TTC549 (cell line): ENCODE data around the gene C1QTNF1.

ENCODE experiments used
- FAIRE-seq: peaks from 2 replicates; lab custom pipeline; 2012; peaks lifted over from hg19 to GRCh38; lab: Jason Lieb, UNC

The C1QTNF1 gene

GRCh38 chr17:79081571-79082276, 57.8 kb downstream of the C1QTNF1 start:
- no peak for FAIRE-seq

- FAIRE-seq: no peak
Measured at GRCh38 chr17:79082311-79083190, 58.6 kb downstream of the C1QTNF1 start.

GRCh38 chr17:79083191-79083971, 59.4 kb downstream of the C1QTNF1 start:
- FAIRE-seq: no peak

GRCh38 chr17:79084291-79085153, 60.6 kb downstream of the C1QTNF1 start:
- FAIRE-seq: no peak

DNA sequence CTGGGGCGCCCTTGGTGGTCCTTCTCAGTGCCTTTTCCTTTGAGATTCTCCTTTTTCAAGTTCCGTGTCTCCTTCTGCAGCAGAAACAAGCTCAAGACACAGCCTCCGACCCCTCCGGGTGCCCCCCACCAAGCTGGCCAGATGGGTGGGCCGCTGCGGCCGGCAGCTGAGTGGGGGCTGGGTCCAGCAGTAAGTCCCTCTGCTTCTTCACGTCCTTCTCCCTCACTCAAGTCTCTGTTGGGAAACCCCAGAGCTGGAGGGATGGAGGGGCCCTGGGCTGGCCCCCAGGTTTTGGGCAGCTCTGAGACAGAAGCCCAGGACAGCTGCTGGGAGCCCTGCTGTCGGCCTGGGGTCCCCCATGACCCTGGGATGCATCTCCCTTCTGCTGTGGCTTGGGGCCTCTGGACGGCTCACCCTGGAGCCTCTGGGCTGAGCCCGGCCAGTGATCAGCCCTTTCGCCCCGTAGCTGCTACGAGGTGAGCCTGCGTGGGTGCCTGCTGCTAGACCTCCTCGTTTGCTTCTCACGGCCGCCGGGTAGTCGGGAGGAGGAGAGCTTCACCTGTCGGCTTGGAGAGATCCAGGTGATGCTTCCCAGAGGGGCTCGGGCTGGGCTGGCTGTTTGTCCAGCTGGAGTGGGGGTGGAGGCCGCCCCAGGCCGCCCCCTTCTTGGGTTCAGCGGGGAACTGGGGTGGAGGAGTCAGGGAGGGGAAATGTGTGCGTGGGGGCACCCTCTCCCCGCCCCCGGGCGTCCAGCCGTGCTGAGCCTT, 61.4 kb downstream of the C1QTNF1 start:
- FAIRE-seq: no peak

GRCh38 chr17:79085921-79086551, 62.1 kb downstream of the C1QTNF1 start:
- no peak for FAIRE-seq

DNA sequence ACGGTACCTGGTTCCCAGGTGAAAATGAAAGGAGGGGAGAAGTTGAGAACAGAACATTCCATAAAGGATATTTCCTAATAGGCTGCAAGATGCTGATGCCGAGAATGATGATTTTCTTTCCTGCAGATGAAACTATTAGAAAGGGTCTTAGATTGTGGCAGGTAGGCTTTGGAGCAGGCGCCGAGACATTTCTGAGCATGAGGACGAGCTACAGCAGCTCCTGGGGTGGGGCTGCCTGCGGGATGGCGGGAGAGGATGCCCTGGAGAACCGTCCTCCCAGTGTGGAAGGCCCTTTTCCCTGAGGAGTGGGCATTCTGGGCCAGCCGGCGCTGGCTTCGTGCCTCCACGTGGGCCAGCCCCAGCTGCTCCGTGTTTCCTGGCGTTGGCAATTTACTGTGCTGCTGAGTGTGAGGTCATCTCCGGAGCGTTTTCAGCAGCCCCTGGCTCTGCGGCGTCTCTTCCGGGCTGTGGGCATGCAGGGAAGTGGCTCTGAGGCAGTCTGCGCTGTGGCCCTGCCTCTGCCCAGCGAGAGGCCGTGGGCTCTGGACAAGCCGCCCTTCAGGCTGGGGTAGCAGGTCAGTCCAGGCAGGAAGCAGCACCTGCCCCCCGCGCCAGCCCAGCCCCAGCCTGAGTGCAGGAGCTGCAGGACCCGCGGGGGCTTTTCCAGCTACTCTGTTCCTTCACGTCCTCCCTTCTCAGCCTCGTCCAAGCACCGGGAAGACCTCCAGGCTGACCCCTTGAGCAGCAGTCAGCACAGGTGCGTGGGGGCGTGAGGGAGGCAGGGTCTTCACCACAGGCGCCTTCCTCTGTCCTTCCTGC, 62.8 kb downstream of the C1QTNF1 start:
- no peak for FAIRE-seq

GRCh38 chr17:79087428-79088143, 63.6 kb downstream of the C1QTNF1 start:
- FAIRE-seq: no peak

GRCh38 chr17:79088247-79088996, 64.5 kb downstream of the C1QTNF1 start:
- no peak for FAIRE-seq

GRCh38 chr17:79088997-79089328, 65.0 kb downstream of the C1QTNF1 start:
- FAIRE-seq: no peak

DNA sequence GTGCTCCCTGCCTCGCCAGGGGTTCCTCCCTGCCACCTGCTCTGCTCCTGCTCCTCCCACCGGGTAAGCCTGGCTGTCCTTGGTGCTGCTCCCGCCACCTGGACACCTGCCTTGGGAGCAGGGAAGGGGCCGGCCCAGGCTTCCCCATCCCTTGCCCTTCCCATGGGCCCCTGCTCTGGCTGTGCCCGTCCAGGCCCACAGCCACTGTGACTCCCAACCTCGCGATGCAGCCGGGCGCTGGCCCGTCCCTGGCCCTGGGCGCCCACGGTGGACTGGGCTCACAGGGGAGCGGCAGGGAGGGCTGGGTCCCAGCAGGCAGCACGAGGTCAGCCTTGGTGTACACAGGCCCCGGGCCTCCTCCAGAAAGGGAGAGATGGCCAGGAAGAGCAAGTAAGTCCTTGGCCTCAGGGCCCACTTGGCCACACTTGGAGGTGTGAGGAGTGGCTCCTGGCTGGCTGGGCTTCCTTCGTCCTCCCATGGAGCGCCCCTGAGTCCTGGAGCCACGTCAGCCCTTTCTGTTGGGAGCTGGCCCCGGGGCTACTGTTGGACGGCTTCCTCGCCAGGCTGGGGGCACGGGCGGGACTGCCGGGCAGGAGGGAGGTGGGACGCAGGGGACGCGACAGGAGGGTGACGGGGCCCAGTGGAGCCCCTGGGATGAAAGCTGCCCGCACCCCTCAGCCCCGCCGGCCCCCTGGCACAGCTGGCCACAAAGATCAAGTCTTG, 65.9 kb downstream of the C1QTNF1 start:
- FAIRE-seq: no peak

DNA sequence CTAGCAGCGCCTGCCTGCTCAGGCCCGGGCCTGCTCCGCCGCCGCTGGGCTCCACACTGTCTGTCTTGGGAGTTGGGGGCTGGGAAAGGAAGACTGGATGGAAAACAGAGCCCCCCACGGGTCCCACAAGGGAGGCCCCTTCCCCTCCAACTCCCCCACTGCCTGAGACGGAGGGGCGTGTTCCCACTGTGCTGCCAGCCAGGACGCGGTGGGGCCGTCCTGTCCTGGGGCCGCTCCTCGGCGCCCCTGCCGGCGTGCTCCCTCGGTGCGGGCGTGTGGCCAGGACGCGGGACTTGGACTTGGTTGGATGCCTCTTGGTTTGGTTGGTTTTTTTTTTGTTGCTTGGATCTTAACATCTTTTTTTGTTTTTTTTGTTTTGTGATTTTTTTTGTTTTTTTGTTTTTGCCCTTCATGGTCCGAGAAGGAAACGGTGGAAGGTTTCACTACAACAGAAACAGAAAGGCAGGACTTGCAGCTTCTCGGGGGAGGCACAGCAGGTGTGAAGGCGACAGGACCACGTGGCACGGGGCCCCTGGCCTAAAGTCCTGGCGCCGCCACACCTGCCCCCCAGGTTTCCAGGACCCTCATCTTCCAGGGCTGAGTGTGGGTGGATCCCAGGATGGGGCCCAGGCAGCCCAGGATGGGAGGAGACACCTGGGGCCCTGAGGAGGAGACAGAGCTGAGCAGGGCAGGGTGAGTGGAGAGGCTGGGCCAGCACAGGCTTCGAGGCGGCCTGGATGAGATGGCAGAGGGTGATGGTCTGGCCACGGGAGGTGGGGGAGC, 66.7 kb downstream of the C1QTNF1 start:
- FAIRE-seq: no peak

DNA sequence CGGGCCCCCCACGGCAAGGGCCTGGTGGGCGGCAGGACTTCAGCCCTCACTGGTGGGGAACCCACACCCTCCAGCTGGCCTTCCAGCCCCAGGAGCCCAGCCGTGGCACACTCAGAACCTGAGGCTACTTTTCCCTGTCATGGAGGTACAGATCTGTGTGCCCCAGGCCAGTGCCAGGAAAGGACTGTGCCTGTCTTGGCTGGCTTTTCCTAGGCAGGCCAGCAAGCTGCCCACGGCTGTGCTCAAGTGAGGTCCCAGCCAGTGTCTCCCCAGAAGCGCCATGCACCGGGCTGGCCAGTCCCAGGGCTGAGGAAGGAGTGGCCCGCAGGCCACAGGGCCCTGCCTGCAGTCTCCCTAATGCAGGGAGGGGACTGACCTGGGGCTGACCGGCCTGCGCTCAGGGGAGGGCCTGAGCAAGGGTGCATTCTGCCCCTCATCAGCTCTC, 67.3 kb downstream of the C1QTNF1 start:
- no peak for FAIRE-seq

DNA sequence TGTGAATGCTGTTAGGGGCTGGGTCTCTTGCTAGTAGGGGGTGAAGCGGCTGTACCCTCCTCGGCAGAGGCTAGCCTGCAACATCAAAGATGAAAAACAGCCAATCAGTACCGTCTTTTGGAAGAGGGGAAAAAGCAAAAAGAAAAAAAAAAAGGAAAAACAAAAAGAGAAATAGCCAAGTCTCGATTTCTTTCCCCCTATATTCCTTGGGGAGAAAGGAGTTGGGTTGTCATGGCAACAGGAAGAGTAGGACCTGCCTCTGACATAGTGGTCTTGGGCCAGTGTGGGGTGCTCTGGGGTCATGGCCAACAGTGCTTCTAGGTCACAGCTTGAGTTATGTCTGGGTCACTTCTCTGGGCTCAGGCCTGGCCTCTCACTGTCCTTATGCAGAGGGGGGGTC, 68.6 kb downstream of the C1QTNF1 start:
- FAIRE-seq: no peak

GRCh38 chr17:79093270-79093669, 69.3 kb downstream of the C1QTNF1 start:
- no peak for FAIRE-seq

DNA sequence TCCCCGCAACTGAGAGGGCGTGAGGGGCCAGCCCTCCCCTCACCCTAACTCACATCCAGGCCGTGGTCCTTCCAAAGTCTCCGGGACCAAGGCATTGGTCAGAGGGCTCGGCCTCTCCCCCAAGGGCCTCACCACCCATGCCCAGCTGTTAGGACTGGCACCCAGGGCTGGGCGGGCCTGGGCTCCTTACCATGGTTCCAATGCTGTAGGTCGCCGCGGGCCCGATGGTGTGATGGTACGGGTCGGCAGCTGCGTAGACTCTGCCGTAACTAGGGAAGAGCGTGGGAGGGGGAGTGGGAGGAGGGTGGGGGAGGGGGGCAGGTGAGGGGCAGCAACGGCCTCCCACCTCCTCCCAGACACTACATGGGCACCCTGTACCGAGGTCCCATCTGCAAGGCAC, 70.3 kb downstream of the C1QTNF1 start:
- no peak for FAIRE-seq
